ENCODE data around the gene TPRG1.

- TF ChIP-seq TAF1 (IDR thresholded peaks at IDR 0.05; ENCODE audit: low read depth, low read length), result no peak
- TF ChIP-seq POLR2A (IDR thresholded peaks at IDR 0.05; ENCODE audit: low read depth, low read length), result no peak
- TF ChIP-seq POLR2AphosphoS5 (IDR thresholded peaks at IDR 0.05; ENCODE audit: low read depth, low read length), result no peak
- no peak for TF ChIP-seq POU2F2 (IDR thresholded peaks at IDR 0.05; ENCODE audit: low read depth, low read length)
- no peak for TF ChIP-seq SPI1 (IDR thresholded peaks at IDR 0.05; ENCODE audit: low read depth, low read length)
Measured at GRCh38 chr3:189235214-189235613, 63.4 kb downstream of the TPRG1 start.
